Mucosa of stomach (tissue), 1 donor: ENCODE data around the gene KRTDAP.
A peak's percentile ranks its signal among the peaks of the same experiment; 100 is the strongest.
"Not testable (repeated sequence)": the region's sequence is repeated elsewhere in the genome, so short reads cannot be mapped to it uniquely, and the experiment has no call there.

Experiments
- H3K27me3 ChIP-seq: one replicate; pipeline ENCODE4 v1.7.0; 2013; ENCODE audit warnings: mild to moderate bottlenecking, low read length; ENCODE audit not compliant: control insufficient read depth, insufficient read depth
- H3K36me3 ChIP-seq: one replicate; pipeline ENCODE4 v1.7.0; 2013; ENCODE audit warnings: low read length; ENCODE audit not compliant: control insufficient read depth, insufficient read depth
- H3K4me1 ChIP-seq: one replicate; pipeline ENCODE4 v1.7.0; 2013; ENCODE audit warnings: mild to moderate bottlenecking, low read length; ENCODE audit not compliant: control insufficient read depth, insufficient read depth
- H3K4me3 ChIP-seq: one replicate; pipeline ENCODE4 v1.7.0; 2013; ENCODE audit warnings: low read length
- H3K9ac ChIP-seq: one replicate; pipeline ENCODE4 v1.7.0; 2013; ENCODE audit warnings: mild to moderate bottlenecking, low read length, moderate library complexity
- H3K9me3 ChIP-seq: one replicate; pipeline ENCODE4 v1.7.0; 2013; ENCODE audit warnings: mild to moderate bottlenecking, low read length, moderate library complexity; ENCODE audit not compliant: control insufficient read depth
- donor health status: Pancreatic carcinoma.

The KRTDAP gene

GRCh38 chr19:35474104-35474503 is 16.2 kb downstream of the KRTDAP start:
- no peaks in the 10 kb centered on the region for H3K4me1 ChIP-seq
- H3K4me3 ChIP-seq: no peak overlapping the region
- H3K36me3 ChIP-seq: no peaks in the 10 kb centered on the region
- H3K27me3 ChIP-seq: no peaks in the 10 kb centered on the region
- no peaks in the 10 kb centered on the region for H3K9me3 ChIP-seq
- no peak overlapping the region for H3K9ac ChIP-seq

GRCh38 chr19:35471946-35472345 is 18.3 kb downstream of the KRTDAP start:
- Histone ChIP-seq H3K4me1 (no peaks in the 10 kb centered on the region), H3K4me3 (no peak overlapping the region), H3K9me3 (no peaks in the 10 kb centered on the region), H3K27me3 (no peaks in the 10 kb centered on the region), H3K36me3 (no peaks in the 10 kb centered on the region), H3K9ac (no peak overlapping the region)

- H3K36me3 ChIP-seq, H3K9me3 ChIP-seq, H3K9ac ChIP-seq, H3K4me3 ChIP-seq, H3K27me3 ChIP-seq, H3K4me1 ChIP-seq: not testable (repeated sequence)
These were observed 19.2 kb downstream of the KRTDAP start for GRCh38 chr19:35471075-35471474.

- H3K4me1 ChIP-seq: no peaks in the 10 kb centered on the region
- H3K27me3 ChIP-seq: no peaks in the 10 kb centered on the region
- no peak overlapping the region for H3K9ac ChIP-seq
These were observed 20.1 kb downstream of the KRTDAP start for GRCh38 chr19:35470128-35470527.

GRCh38 chr19:35468637-35469036 is 21.6 kb downstream of the KRTDAP start:
- Histone ChIP-seq H3K4me3 (no peak overlapping the region), H3K27me3 (no peaks in the 10 kb centered on the region), H3K36me3 (no peaks in the 10 kb centered on the region), H3K9me3 (no peaks in the 10 kb centered on the region), H3K9ac (no peak overlapping the region), H3K4me1 (no peaks in the 10 kb centered on the region)

More at GRCh38 chr19:35470128-35470527, 20.1 kb downstream of the KRTDAP start:
- H3K36me3 ChIP-seq: no peaks in the 10 kb centered on the region
- no peaks in the 10 kb centered on the region for H3K9me3 ChIP-seq
- H3K4me3 ChIP-seq: no peak overlapping the region

- no peaks in the 10 kb centered on the region for H3K27me3 ChIP-seq
- H3K4me1 ChIP-seq: no peaks in the 10 kb centered on the region
- H3K4me3 ChIP-seq: no peak overlapping the region
- H3K9me3 ChIP-seq: no peaks in the 10 kb centered on the region
- H3K9ac ChIP-seq: no peak overlapping the region
- H3K36me3 ChIP-seq: no peaks in the 10 kb centered on the region
These were observed 24.0 kb downstream of the KRTDAP start for GRCh38 chr19:35466259-35466658.

- H3K4me1 ChIP-seq: peaks cover 20% of the 10 kb centered on the region
- H3K36me3 ChIP-seq, H3K9ac ChIP-seq, H3K4me3 ChIP-seq, H3K27me3 ChIP-seq, H3K9me3 ChIP-seq: not testable (repeated sequence)
These were observed 27.3 kb downstream of the KRTDAP start for GRCh38 chr19:35462956-35463355.

GRCh38 chr19:35462476-35462953 is 27.7 kb downstream of the KRTDAP start:
- Histone ChIP-seq H3K27me3 (no peaks in the 10 kb centered on the region), H3K4me3 (no peak overlapping the region), H3K9me3 (no peaks in the 10 kb centered on the region), H3K9ac (no peak overlapping the region), H3K4me1 (peaks cover 23% of the 10 kb centered on the region), H3K36me3 (no peaks in the 10 kb centered on the region)

- H3K27me3 ChIP-seq, H3K9ac ChIP-seq, H3K4me3 ChIP-seq, H3K9me3 ChIP-seq, H3K36me3 ChIP-seq: not testable (repeated sequence)
- H3K4me1 ChIP-seq: peaks cover 23% of the 10 kb centered on the region
These were observed 28.5 kb downstream of the KRTDAP start for GRCh38 chr19:35461788-35462187.

GRCh38 chr19:35461060-35461459 is 29.2 kb downstream of the KRTDAP start:
- H3K4me1 ChIP-seq: peaks cover 23% of the 10 kb centered on the region
- H3K9ac ChIP-seq: no peak overlapping the region
- no peaks in the 10 kb centered on the region for H3K27me3 ChIP-seq
- H3K4me3 ChIP-seq: no peak overlapping the region
- no peaks in the 10 kb centered on the region for H3K36me3 ChIP-seq
- H3K9me3 ChIP-seq: no peaks in the 10 kb centered on the region

- Histone ChIP-seq H3K4me3 (no peak overlapping the region), H3K36me3 (no peaks in the 10 kb centered on the region), H3K9ac (no peak overlapping the region), H3K9me3 (no peaks in the 10 kb centered on the region), H3K4me1 (peaks cover 23% of the 10 kb centered on the region), H3K27me3 (no peaks in the 10 kb centered on the region)
These were observed 29.7 kb downstream of the KRTDAP start for GRCh38 chr19:35460608-35461007.

- peak overlapping the region; percentile 2 for H3K9ac ChIP-seq
- no peaks in the 10 kb centered on the region for H3K36me3 ChIP-seq
- H3K4me1 ChIP-seq: peaks cover 23% of the 10 kb centered on the region
- no peak overlapping the region for H3K4me3 ChIP-seq
- no peaks in the 10 kb centered on the region for H3K27me3 ChIP-seq
- no peaks in the 10 kb centered on the region for H3K9me3 ChIP-seq
These were observed 30.7 kb downstream of the KRTDAP start for GRCh38 chr19:35459414-35460082.
